Kidney epithelial cell (primary cell): ENCODE measurements around the gene PXK. TPM values are rescaled to one million over a fixed set of nuclear protein-coding genes. Genes with fewer than 3 reads are reported as not detected.

Experiments used
- DNase-seq: peaks from one replicate; pipeline ENCODE4 v3.0.0-alpha.2; 2010; ENCODE audit warnings: low read depth
- H3K27me3 ChIP-seq: 2 replicates; pipeline ENCODE4 v1.6.0; 2011; ENCODE audit warnings: low read length; ENCODE audit not compliant: control insufficient read depth, insufficient read depth
- H3K36me3 ChIP-seq: 2 replicates; pipeline ENCODE4 v1.5.1; 2011; ENCODE audit warnings: low read length; ENCODE audit not compliant: control insufficient read depth, insufficient read depth
- H3K4me3 ChIP-seq: 2 replicates; pipeline ENCODE4 v1.5.1; 2011; ENCODE audit warnings: low read depth, mild to moderate bottlenecking, control low read depth, low read length
- CTCF ChIP-seq: IDR thresholded peaks from 2 replicates; pipeline ENCODE4 v1.5.1; 2011; ENCODE audit warnings: mild to moderate bottlenecking, moderate library complexity, low read length, control low read depth, inconsistent platforms; ENCODE audit not compliant: insufficient read depth, poor library complexity, severe bottlenecking
- total RNA-seq: library from RNA; depleted of rRNA; stranded (reverse); fragments of >200 nt; gene quantifications from 2 replicates; pipeline ENCODE4 v1.2.3, GENCODE V29; 2015

The PXK gene
- total RNA-seq, 1 donor from 2014 or later: 13.2 TPM

GRCh38 chr3:58359621-58360020 lies 26.9 kb downstream of the PXK start:
- no peak for TF ChIP-seq CTCF
- DNase-seq: no peak
- no peak overlapping the region for H3K4me3 ChIP-seq
- H3K27me3 ChIP-seq: no peaks in the 10 kb centered on the region
- no peaks in the 10 kb centered on the region for H3K36me3 ChIP-seq

- Histone ChIP-seq H3K27me3 (no peaks in the 10 kb centered on the region), H3K4me3 (no peak overlapping the region), H3K36me3 (no peaks in the 10 kb centered on the region)
- DNase-seq: no peak
- no peak for TF ChIP-seq CTCF
Measured at GRCh38 chr3:58361866-58362265, 29.2 kb downstream of the PXK start.

- no peak for DNase-seq
- Histone ChIP-seq H3K36me3 (no peaks in the 10 kb centered on the region), H3K4me3 (no peak overlapping the region), H3K27me3 (no peaks in the 10 kb centered on the region)
- no peak for TF ChIP-seq CTCF
Measured at GRCh38 chr3:58366699-58367098, 34.0 kb downstream of the PXK start.

GRCh38 chr3:58369038-58369437 lies 36.3 kb downstream of the PXK start:
- no peak for DNase-seq
- Histone ChIP-seq H3K4me3 (no peak overlapping the region), H3K36me3 (no peaks in the 10 kb centered on the region), H3K27me3 (no peaks in the 10 kb centered on the region)
- no peak for TF ChIP-seq CTCF

- Histone ChIP-seq H3K36me3 (no peaks in the 10 kb centered on the region), H3K4me3 (no peak overlapping the region), H3K27me3 (no peaks in the 10 kb centered on the region)
- DNase-seq: no peak
- no peak for TF ChIP-seq CTCF
Measured at GRCh38 chr3:58369876-58370275, 37.2 kb downstream of the PXK start.

- no peak overlapping the region for H3K4me3 ChIP-seq
- no peak for TF ChIP-seq CTCF
- H3K36me3 ChIP-seq: no peaks in the 10 kb centered on the region
- no peaks in the 10 kb centered on the region for H3K27me3 ChIP-seq
- no peak for DNase-seq
Measured at GRCh38 chr3:58370407-58370806, 37.7 kb downstream of the PXK start.
